SU-DHL-6 (cell line): ENCODE results near the gene HMGCS1.

Source experiments
- H2AFZ ChIP-seq: fragments of 200-600 bp; sonication (generic); 2 replicates; pipeline ENCODE4 v1.6.1; 2014; ENCODE audit warnings: low read depth, mild to moderate bottlenecking, moderate library complexity, mixed read lengths, antibody characterized with exemption, low read length; ENCODE audit not compliant: severe bottlenecking
- H3F3A ChIP-seq: fragments of 200-600 bp; shearing (Covaris generic); 2 replicates; pipeline ENCODE4 v1.6.0; 2016; ENCODE audit warnings: antibody characterized with exemption, mild to moderate bottlenecking; ENCODE audit not compliant: insufficient read depth
- H3K27ac ChIP-seq: fragments of 200-600 bp; sonication (generic); 2 replicates; pipeline ENCODE4 v1.5.1; 2016; ENCODE audit warnings: low read depth, mild to moderate bottlenecking, low read length, moderate library complexity, mixed read lengths
- H3K27me3 ChIP-seq: fragments of 200-600 bp; sonication (generic), shearing (Covaris generic); 2 replicates; pipeline ENCODE4 v1.6.0; 2014; ENCODE audit warnings: mild to moderate bottlenecking, low read length
- H3K36me3 ChIP-seq: fragments of 200-600 bp; sonication (generic); 2 replicates; pipeline ENCODE4 v1.6.1; 2014; ENCODE audit warnings: mild to moderate bottlenecking, low read length, mixed read lengths
- H3K4me2 ChIP-seq: fragments of 300-600, 200-600 bp; shearing (Covaris generic), sonication (generic); 2 replicates; pipeline ENCODE4 v1.6.0; 2014; ENCODE audit warnings: low read length, low read depth, mild to moderate bottlenecking; ENCODE audit not compliant: poor library complexity, severe bottlenecking
- H3K4me3 ChIP-seq: fragments of 200-600 bp; sonication (generic); 2 replicates; pipeline ENCODE4 v1.5.1; 2014; ENCODE audit warnings: antibody characterized with exemption, low read length, mild to moderate bottlenecking, mixed read lengths; ENCODE audit not compliant: insufficient read depth, poor library complexity, severe bottlenecking
- H3K79me2 ChIP-seq: fragments of 200-600 bp; sonication (generic); 2 replicates; pipeline ENCODE4 v1.6.1; 2014; ENCODE audit warnings: mild to moderate bottlenecking, low read length, moderate library complexity; ENCODE audit not compliant: insufficient read depth
- H3K9ac ChIP-seq: fragments of 200-600 bp; sonication (generic); 2 replicates; pipeline ENCODE4 v1.7.0; 2014; ENCODE audit warnings: mild to moderate bottlenecking, low read length
- H3K9me2 ChIP-seq: fragments of 200-600 bp; sonication (generic); replicated peaks from 2 replicates; pipeline ENCODE4 v1.6.1; 2014; ENCODE audit warnings: low read length; ENCODE audit not compliant: insufficient read depth
- H3K9me3 ChIP-seq: fragments of 200-600 bp; sonication (generic); 2 replicates; pipeline ENCODE4 v1.6.1; 2014; ENCODE audit warnings: low read length, mixed read lengths; ENCODE audit not compliant: insufficient read depth
- H4K20me1 ChIP-seq: fragments of 200-600 bp; sonication (generic); 2 replicates; pipeline ENCODE4 v1.6.1; 2014; ENCODE audit warnings: low read depth, mild to moderate bottlenecking, antibody characterized with exemption, low read length, moderate library complexity, mixed read lengths
- EZH2phosphoT487 ChIP-seq: fragments of 200-600 bp; sonication (generic), shearing (Covaris generic); conservative IDR thresholded peaks from 2 replicates; pipeline ENCODE4 v1.6.1; 2018; ENCODE audit warnings: mild to moderate bottlenecking, antibody characterized with exemption, low read length, moderate library complexity, mixed read lengths
- TF ChIP-seq, protein P1 (sequence below): fragments of 200-600 bp; sonication (generic); IDR thresholded peaks from one replicate; pipeline ENCODE4 v1.5.1; 2017; ENCODE audit warnings: antibody characterized with exemption, mild to moderate bottlenecking, low read length, moderate library complexity; ENCODE audit not compliant: insufficient read depth, poor library complexity, severe bottlenecking

The HMGCS1 gene

GRCh38 chr5:43296835-43297234 lies 16.4 kb downstream of the HMGCS1 start:
- Histone ChIP-seq H3K36me3 (peaks cover 76% of the 10 kb centered on the region), H2AFZ (no peak overlapping the region), H3K4me3 (no peak overlapping the region), H3F3A (no peaks in the 10 kb centered on the region), H4K20me1 (peaks cover 41% of the 10 kb centered on the region), H3K9me3 (no peaks in the 10 kb centered on the region), H3K9me2 (no peaks in the 10 kb centered on the region), H3K27me3 (no peaks in the 10 kb centered on the region), H3K27ac (no peak overlapping the region), H3K79me2 (peaks cover 39% of the 10 kb centered on the region), H3K9ac (no peak overlapping the region), H3K4me2 (no peak overlapping the region)
- TF ChIP-seq, protein P1, sequence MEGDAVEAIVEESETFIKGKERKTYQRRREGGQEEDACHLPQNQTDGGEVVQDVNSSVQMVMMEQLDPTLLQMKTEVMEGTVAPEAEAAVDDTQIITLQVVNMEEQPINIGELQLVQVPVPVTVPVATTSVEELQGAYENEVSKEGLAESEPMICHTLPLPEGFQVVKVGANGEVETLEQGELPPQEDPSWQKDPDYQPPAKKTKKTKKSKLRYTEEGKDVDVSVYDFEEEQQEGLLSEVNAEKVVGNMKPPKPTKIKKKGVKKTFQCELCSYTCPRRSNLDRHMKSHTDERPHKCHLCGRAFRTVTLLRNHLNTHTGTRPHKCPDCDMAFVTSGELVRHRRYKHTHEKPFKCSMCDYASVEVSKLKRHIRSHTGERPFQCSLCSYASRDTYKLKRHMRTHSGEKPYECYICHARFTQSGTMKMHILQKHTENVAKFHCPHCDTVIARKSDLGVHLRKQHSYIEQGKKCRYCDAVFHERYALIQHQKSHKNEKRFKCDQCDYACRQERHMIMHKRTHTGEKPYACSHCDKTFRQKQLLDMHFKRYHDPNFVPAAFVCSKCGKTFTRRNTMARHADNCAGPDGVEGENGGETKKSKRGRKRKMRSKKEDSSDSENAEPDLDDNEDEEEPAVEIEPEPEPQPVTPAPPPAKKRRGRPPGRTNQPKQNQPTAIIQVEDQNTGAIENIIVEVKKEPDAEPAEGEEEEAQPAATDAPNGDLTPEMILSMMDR, result no peak
- TF ChIP-seq EZH2phosphoT487, result no peak

GRCh38 chr5:43295202-43295601 lies 18.0 kb downstream of the HMGCS1 start:
- Histone ChIP-seq H3F3A (peaks cover 5% of the 10 kb centered on the region; the same call in 1 of the 2 replicates), H2AFZ (no peak overlapping the region), H3K79me2 (peaks cover 22% of the 10 kb centered on the region), H3K27ac (no peak overlapping the region), H3K27me3 (no peaks in the 10 kb centered on the region), H3K9me3 (no peaks in the 10 kb centered on the region), H4K20me1 (peaks cover 31% of the 10 kb centered on the region), H3K4me2 (no peak overlapping the region), H3K4me3 (no peak overlapping the region), H3K9ac (no peak overlapping the region), H3K36me3 (peaks cover 85% of the 10 kb centered on the region), H3K9me2 (no peaks in the 10 kb centered on the region)
- no peak for TF ChIP-seq EZH2phosphoT487
- TF ChIP-seq, protein P1, result no peak

GRCh38 chr5:43294226-43294625 lies 19.0 kb downstream of the HMGCS1 start:
- Histone ChIP-seq H3K79me2 (peaks cover 14% of the 10 kb centered on the region), H3K4me2 (no peak overlapping the region)

More at GRCh38 chr5:43294226-43294625, 19.0 kb downstream of the HMGCS1 start:
- H3K36me3 ChIP-seq, result peaks cover 90% of the 10 kb centered on the region
- no peak overlapping the region for H2AFZ ChIP-seq
- no peak overlapping the region for H3K27ac ChIP-seq
- H3K27me3 ChIP-seq, result no peaks in the 10 kb centered on the region
- no peak overlapping the region for H3K9ac ChIP-seq
- no peaks in the 10 kb centered on the region for H3K9me3 ChIP-seq
- no peak overlapping the region for H3K4me3 ChIP-seq
- TF ChIP-seq, protein P1, result no peak
- no peak for TF ChIP-seq EZH2phosphoT487
- peaks cover 27% of the 10 kb centered on the region; the same call in 1 of the 2 replicates for H4K20me1 ChIP-seq
- peaks cover 7% of the 10 kb centered on the region; the same call in 1 of the 2 replicates for H3F3A ChIP-seq
- H3K9me2 ChIP-seq, result no peaks in the 10 kb centered on the region
